DND-41 (cell line): ENCODE results near the gene ZDHHC1.

Source experiments
- CTCF ChIP-seq: IDR thresholded peaks from 2 replicates; pipeline ENCODE4 v1.5.1; 2012; ENCODE audit warnings: borderline replicate concordance, low read length, moderate library complexity, mild to moderate bottlenecking; ENCODE audit not compliant: poor library complexity, severe bottlenecking; ENCODE audit errors: extremely low read depth
- EZH2 ChIP-seq: IDR thresholded peaks from 3 replicates; pipeline ENCODE4 v1.6.1; 2012; ENCODE audit warnings: borderline replicate concordance, low read depth, mild to moderate bottlenecking, moderate library complexity, low read length, inconsistent platforms; ENCODE audit not compliant: severe bottlenecking

- TF ChIP-seq CTCF (no peak), EZH2 (no peak)
Measured at GRCh38 chr16:67460961-67461360, 44.7 kb upstream of the ZDHHC1 start.
